B cell (primary cell): ENCODE results near the gene ZNF606.

ENCODE experiments used
- EZH2 ChIP-seq: IDR thresholded peaks from 2 replicates; pipeline ENCODE4 v1.6.1; 2012; ENCODE audit warnings: borderline replicate concordance, low read depth, mild to moderate bottlenecking, moderate library complexity, low read length; ENCODE audit not compliant: insufficient read depth, poor library complexity, severe bottlenecking
- TF ChIP-seq, protein P1 (sequence below): fragments of 200-600 bp; IDR thresholded peaks from one replicate; pipeline ENCODE4 v1.8.0; 2022; ENCODE audit warnings: antibody characterized with exemption, mild to moderate bottlenecking

DNA sequence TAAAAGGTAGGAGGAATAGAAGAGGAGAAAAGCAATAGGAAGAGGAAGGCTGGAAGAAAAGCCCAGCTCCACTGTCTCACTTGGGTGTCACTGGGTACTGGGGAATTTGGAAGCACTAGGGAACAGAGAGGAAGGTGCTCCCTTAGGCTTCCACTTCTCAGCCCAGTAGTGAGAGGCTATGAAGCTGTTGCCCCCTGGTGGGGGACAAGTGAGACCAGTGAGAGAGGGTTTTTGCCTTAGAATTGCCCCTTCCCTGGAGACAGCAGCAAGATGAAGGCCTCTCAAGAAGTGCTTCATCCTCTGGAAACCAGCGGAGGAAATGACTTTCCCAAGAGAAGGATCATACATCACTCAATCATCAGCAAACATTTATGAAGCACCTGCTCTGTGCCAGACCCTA is 4.7 kb upstream of the ZNF606 start:
- TF ChIP-seq, protein P1, sequence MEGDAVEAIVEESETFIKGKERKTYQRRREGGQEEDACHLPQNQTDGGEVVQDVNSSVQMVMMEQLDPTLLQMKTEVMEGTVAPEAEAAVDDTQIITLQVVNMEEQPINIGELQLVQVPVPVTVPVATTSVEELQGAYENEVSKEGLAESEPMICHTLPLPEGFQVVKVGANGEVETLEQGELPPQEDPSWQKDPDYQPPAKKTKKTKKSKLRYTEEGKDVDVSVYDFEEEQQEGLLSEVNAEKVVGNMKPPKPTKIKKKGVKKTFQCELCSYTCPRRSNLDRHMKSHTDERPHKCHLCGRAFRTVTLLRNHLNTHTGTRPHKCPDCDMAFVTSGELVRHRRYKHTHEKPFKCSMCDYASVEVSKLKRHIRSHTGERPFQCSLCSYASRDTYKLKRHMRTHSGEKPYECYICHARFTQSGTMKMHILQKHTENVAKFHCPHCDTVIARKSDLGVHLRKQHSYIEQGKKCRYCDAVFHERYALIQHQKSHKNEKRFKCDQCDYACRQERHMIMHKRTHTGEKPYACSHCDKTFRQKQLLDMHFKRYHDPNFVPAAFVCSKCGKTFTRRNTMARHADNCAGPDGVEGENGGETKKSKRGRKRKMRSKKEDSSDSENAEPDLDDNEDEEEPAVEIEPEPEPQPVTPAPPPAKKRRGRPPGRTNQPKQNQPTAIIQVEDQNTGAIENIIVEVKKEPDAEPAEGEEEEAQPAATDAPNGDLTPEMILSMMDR, result no peak
- no peak for TF ChIP-seq EZH2
